GM21825 (cell line): ENCODE results near the gene EN2.
"Not testable (repeated sequence)": the region's sequence is repeated elsewhere in the genome, so short reads cannot be mapped to it uniquely, and the experiment has no call there.

Source experiments
- ATAC-seq: cut with Tn5 transposase; IDR thresholded peaks from one replicate; pipeline ENCODE4 v1.9.1; 2021; ENCODE audit warnings: mild to moderate bottlenecking, moderate library complexity; ENCODE audit not compliant: unreplicated experiment

The EN2 gene

GRCh38 chr7:155425887-155426286 lies 32.0 kb upstream of the EN2 start:
- no peak for ATAC-seq

- ATAC-seq, result no peak
Observed at GRCh38 chr7:155426543-155427410, 31.2 kb upstream of the EN2 start.

- no peak for ATAC-seq
Observed at GRCh38 chr7:155427411-155428038, 30.4 kb upstream of the EN2 start.

GRCh38 chr7:155428171-155428834 lies 29.6 kb upstream of the EN2 start:
- no peak for ATAC-seq

- no peak for ATAC-seq
Observed at GRCh38 chr7:155429651-155430050, 28.3 kb upstream of the EN2 start.

- ATAC-seq, result no peak
Observed at GRCh38 chr7:155430606-155431005, 27.3 kb upstream of the EN2 start.

GRCh38 chr7:155431231-155431630 lies 26.7 kb upstream of the EN2 start:
- ATAC-seq, result no peak

GRCh38 chr7:155431711-155432110 lies 26.2 kb upstream of the EN2 start:
- ATAC-seq, result no peak

- ATAC-seq, result no peak
Observed at GRCh38 chr7:155435110-155435509, 22.8 kb upstream of the EN2 start.

GRCh38 chr7:155437836-155438235 lies 20.1 kb upstream of the EN2 start:
- ATAC-seq, result no peak

GRCh38 chr7:155438777-155439176 lies 19.2 kb upstream of the EN2 start:
- no peak for ATAC-seq

- ATAC-seq, result no peak
Observed at GRCh38 chr7:155439311-155440017, 18.5 kb upstream of the EN2 start.

GRCh38 chr7:155440018-155440410 lies 17.9 kb upstream of the EN2 start:
- no peak for ATAC-seq

- no peak for ATAC-seq
Observed at GRCh38 chr7:155441856-155442255, 16.1 kb upstream of the EN2 start.

- ATAC-seq, result no peak
Observed at GRCh38 chr7:155444746-155445145, 13.2 kb upstream of the EN2 start.

GRCh38 chr7:155445606-155446005 lies 12.3 kb upstream of the EN2 start:
- ATAC-seq, result not testable (repeated sequence)

GRCh38 chr7:155447603-155448002 lies 10.3 kb upstream of the EN2 start:
- ATAC-seq, result no peak

GRCh38 chr7:155448632-155449007 lies 9.3 kb upstream of the EN2 start:
- ATAC-seq, result no peak

- ATAC-seq, result no peak
Observed at GRCh38 chr7:155449008-155449868, 8.7 kb upstream of the EN2 start.

- ATAC-seq, result no peak
Observed at GRCh38 chr7:155449869-155450557, 7.9 kb upstream of the EN2 start.
